Measurements from ENCODE around the gene WFS1.

Gene WFS1

GRCh38 chr4:6341696-6342095 is 72.0 kb downstream of the WFS1 start:
- DNase-seq (ENCODE audit: low spot score): no peak
- in situ Hi-C loops (cut with MboI; ENCODE audit: low sequenced_read_pairs, unreplicated experiment): no loop called here
- TF ChIP-seq, protein P1, sequence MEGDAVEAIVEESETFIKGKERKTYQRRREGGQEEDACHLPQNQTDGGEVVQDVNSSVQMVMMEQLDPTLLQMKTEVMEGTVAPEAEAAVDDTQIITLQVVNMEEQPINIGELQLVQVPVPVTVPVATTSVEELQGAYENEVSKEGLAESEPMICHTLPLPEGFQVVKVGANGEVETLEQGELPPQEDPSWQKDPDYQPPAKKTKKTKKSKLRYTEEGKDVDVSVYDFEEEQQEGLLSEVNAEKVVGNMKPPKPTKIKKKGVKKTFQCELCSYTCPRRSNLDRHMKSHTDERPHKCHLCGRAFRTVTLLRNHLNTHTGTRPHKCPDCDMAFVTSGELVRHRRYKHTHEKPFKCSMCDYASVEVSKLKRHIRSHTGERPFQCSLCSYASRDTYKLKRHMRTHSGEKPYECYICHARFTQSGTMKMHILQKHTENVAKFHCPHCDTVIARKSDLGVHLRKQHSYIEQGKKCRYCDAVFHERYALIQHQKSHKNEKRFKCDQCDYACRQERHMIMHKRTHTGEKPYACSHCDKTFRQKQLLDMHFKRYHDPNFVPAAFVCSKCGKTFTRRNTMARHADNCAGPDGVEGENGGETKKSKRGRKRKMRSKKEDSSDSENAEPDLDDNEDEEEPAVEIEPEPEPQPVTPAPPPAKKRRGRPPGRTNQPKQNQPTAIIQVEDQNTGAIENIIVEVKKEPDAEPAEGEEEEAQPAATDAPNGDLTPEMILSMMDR (IDR thresholded peaks at IDR 0.05; ENCODE audit: borderline replicate concordance, control extremely low read depth, extremely low read depth, insufficient read depth, missing control alignments): no peak

DNA sequence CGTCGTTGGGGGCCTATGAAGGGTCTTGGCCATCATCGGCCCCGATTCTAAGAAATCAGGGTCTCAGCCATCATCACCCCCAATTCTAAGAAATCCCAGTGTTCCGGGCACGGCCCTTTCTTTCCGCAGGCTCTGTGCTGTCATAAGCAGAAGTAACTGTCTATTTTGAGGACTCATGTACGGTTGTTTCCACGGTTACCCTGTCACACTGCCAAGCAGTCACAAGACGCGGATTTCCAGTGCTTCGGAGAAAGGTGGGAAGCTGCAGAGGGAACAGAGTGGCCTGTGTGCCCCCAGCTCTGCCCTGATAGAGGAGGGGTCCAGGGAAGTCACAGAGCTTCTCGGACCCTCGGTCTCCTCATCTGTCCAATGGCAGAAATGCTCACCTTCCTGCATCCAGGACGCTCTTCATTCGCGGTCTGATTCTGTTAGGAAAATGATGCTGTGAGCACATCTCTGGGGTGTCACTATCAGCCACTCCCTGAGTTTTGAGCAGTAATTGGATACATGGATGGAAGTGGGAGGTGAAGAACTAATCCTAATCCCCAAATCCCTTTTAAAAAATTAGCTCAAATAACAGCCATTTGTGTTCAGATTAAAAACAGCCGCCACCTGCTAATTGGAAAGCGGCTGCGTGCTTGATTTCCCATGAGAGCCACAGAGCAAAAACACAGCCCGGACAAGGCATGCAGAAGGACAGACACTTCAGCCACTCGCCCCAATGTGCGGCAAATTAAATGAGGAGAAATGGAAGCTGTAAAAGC is 73.1 kb downstream of the WFS1 start:
- no peak for DNase-seq (ENCODE audit: low spot score)
- in situ Hi-C loops (cut with MboI; ENCODE audit: low sequenced_read_pairs, unreplicated experiment): no loop called here

GRCh38 chr4:6343939-6344408 is 74.3 kb downstream of the WFS1 start:
- in situ Hi-C loops (cut with MboI; ENCODE audit: low sequenced_read_pairs, unreplicated experiment): no loop called here

More for the DNA sequence above, 73.1 kb downstream of the WFS1 start:
- TF ChIP-seq, protein P1 (IDR thresholded peaks at IDR 0.05; ENCODE audit: borderline replicate concordance, control extremely low read depth, extremely low read depth, insufficient read depth, missing control alignments): no peak

GRCh38 chr4:6345096-6345830 is 75.6 kb downstream of the WFS1 start:
- TF ChIP-seq, protein P1 (IDR thresholded peaks at IDR 0.05; ENCODE audit: borderline replicate concordance, control extremely low read depth, extremely low read depth, insufficient read depth, missing control alignments): no peak
- no peak for DNase-seq (ENCODE audit: low spot score)
- in situ Hi-C loops (cut with MboI; ENCODE audit: low sequenced_read_pairs, unreplicated experiment): no loop called here

More at GRCh38 chr4:6343939-6344408, 74.3 kb downstream of the WFS1 start:
- no peak for DNase-seq (ENCODE audit: low spot score)
- TF ChIP-seq, protein P1 (IDR thresholded peaks at IDR 0.05; ENCODE audit: borderline replicate concordance, control extremely low read depth, extremely low read depth, insufficient read depth, missing control alignments): no peak

DNA sequence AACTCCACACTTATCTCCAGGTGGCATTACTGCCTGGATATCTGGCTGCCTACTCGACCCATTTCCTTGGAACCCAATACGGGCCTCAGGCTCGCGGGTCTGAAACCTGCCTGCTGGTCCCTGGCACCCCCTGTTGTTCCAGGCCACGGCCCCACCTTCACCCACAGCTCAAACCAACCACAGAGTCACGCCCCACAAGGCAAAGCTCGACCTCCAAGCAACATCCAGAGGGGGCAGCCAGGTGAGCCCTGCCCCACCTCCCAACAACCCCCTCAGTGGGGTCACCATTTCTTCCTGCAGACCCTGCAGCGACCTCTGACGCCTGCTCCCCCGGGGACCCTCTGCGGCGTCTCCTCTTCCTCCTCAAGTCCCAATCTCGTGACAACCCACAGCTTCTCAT is 76.2 kb downstream of the WFS1 start:
- TF ChIP-seq, protein P1 (IDR thresholded peaks at IDR 0.05; ENCODE audit: borderline replicate concordance, control extremely low read depth, extremely low read depth, insufficient read depth, missing control alignments): no peak
- DNase-seq (ENCODE audit: low spot score): no peak
- in situ Hi-C loops (cut with MboI; ENCODE audit: low sequenced_read_pairs, unreplicated experiment): no loop called here

GRCh38 chr4:6346373-6347110 is 76.9 kb downstream of the WFS1 start:
- in situ Hi-C loops (cut with MboI; ENCODE audit: low sequenced_read_pairs, unreplicated experiment): no loop called here
- no peak for DNase-seq (ENCODE audit: low spot score)
- TF ChIP-seq, protein P1 (IDR thresholded peaks at IDR 0.05; ENCODE audit: borderline replicate concordance, control extremely low read depth, extremely low read depth, insufficient read depth, missing control alignments): no peak

All from GM13976 (cell line).